Bronchial epithelial cell (primary cell): ENCODE data around the gene LYPD6B. TPM values are rescaled to one million over a fixed set of nuclear protein-coding genes. Genes with fewer than 3 reads are reported as not detected.

Experiments used
- DNase-seq: peaks from one replicate; pipeline ENCODE4 v3.0.0-alpha.2; 2010; ENCODE audit warnings: low read depth
- FAIRE-seq: peaks from 2 replicates; lab custom pipeline; 2011; peaks lifted over from hg19 to GRCh38; lab: Jason Lieb, UNC
- H3K27me3 ChIP-seq: 2 replicates; pipeline ENCODE4 v1.5.1; 2011; ENCODE audit warnings: low read length; ENCODE audit not compliant: control insufficient read depth, insufficient read depth
- H3K36me3 ChIP-seq: 2 replicates; pipeline ENCODE4 v1.5.1; 2011; ENCODE audit warnings: low read length; ENCODE audit not compliant: control insufficient read depth, insufficient read depth
- H3K4me3 ChIP-seq: 2 replicates; pipeline ENCODE4 v1.5.1; 2011; ENCODE audit warnings: mild to moderate bottlenecking, low read depth, low read length, control low read depth
- CTCF ChIP-seq: IDR thresholded peaks from 2 replicates; pipeline ENCODE4 v1.5.1; 2011; ENCODE audit warnings: mild to moderate bottlenecking, moderate library complexity, low read length, control low read depth, inconsistent platforms; ENCODE audit not compliant: insufficient read depth, severe bottlenecking
- total RNA-seq: library from RNA; depleted of rRNA; stranded (reverse); fragments of >200 nt; gene quantifications from 2 replicates; pipeline ENCODE4 v1.2.1, GENCODE V29; 2014

LYPD6B gene
- total RNA-seq, 1 donor from 2014 or later: 14.7 TPM

- H3K27me3 ChIP-seq: no peaks in the 10 kb centered on the region
- H3K4me3 ChIP-seq: no peak overlapping the region
- TF ChIP-seq CTCF: no peak
- no peaks in the 10 kb centered on the region for H3K36me3 ChIP-seq
- no peak for FAIRE-seq
- DNase-seq: peak; percentile 37
Measured at GRCh38 chr2:149188291-149188690, 149.8 kb downstream of the LYPD6B start.

GRCh38 chr2:149189769-149190168, 151.3 kb downstream of the LYPD6B start:
- no peak overlapping the region for H3K4me3 ChIP-seq
- TF ChIP-seq CTCF: no peak
- H3K27me3 ChIP-seq: no peaks in the 10 kb centered on the region
- FAIRE-seq (no peak), DNase-seq (no peak)
- no peaks in the 10 kb centered on the region for H3K36me3 ChIP-seq

- no peak for TF ChIP-seq CTCF
- Histone ChIP-seq H3K27me3 (no peaks in the 10 kb centered on the region), H3K4me3 (no peak overlapping the region), H3K36me3 (no peaks in the 10 kb centered on the region)
- FAIRE-seq (no peak), DNase-seq (peak; percentile 80)
Measured at GRCh38 chr2:149191915-149192314, 153.4 kb downstream of the LYPD6B start.

DNA sequence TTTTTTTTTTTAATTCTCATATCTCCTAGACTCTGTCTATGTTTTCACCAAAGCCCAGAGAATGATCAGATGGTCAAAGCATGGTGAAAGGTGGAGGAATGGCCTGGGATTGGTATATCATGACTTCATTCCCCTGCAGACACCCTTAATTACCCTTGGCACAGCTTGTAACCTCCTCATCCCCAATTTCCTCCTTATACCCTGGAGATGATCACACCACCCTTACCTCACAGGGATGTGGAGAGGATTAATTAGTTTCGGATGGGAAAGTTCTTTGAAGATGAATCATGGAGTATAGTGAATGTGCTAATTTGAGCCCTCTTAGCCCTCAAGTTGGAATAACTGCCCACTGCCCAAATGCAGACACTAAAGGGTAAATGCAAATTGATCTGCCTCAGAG, 153.9 kb downstream of the LYPD6B start:
- DNase-seq: peak; percentile 70
- H3K4me3 ChIP-seq: no peak overlapping the region
- peak; percentile 13 for FAIRE-seq
- no peaks in the 10 kb centered on the region for H3K36me3 ChIP-seq
- TF ChIP-seq CTCF: no peak
- H3K27me3 ChIP-seq: no peaks in the 10 kb centered on the region

DNA sequence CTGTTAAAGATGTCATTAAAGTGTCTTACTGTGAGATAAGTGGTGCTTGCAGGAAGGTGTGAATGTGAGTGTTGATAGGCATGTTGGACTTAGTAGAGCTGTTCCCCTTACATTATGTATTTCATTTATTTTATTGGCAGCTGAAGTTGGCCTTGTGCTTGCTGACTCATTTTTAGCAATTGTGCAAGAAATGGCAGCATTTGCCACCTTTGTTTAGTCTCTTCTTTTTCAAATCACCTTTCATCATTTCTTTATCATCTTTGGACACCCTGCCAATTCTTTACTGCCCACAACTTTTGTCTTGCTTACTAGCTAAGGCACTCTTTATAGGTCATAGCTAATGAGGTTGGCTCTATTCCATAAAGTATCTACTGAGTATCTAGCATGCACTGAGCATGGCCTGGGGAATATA, 161.6 kb downstream of the LYPD6B start:
- DNase-seq (peak; percentile 92), FAIRE-seq (no peak)
- no peaks in the 10 kb centered on the region for H3K27me3 ChIP-seq
- H3K36me3 ChIP-seq: no peaks in the 10 kb centered on the region
- no peak overlapping the region for H3K4me3 ChIP-seq
- TF ChIP-seq CTCF: no peak

- no peaks in the 10 kb centered on the region for H3K27me3 ChIP-seq
- DNase-seq: peak; percentile 68
- no peak for TF ChIP-seq CTCF
Measured at GRCh38 chr2:149204686-149205085, 166.2 kb downstream of the LYPD6B start.

More at GRCh38 chr2:149204686-149205085, 166.2 kb downstream of the LYPD6B start:
- H3K36me3 ChIP-seq: no peaks in the 10 kb centered on the region
- no peak for FAIRE-seq
- H3K4me3 ChIP-seq: no peak overlapping the region
